Fibroblast of lung (primary cell): ENCODE measurements around the gene PSMC3. TPM values are rescaled to one million over a fixed set of nuclear protein-coding genes. Genes with fewer than 3 reads are reported as not detected.

Source experiments
- DNase-seq, 2 donors: peaks; one replicate each; pipeline versions ENCODE4 v3.0.0 to v3.0.0-alpha.2; 2010; ENCODE audit warnings: low read depth in 2 of 2
- H2AFZ ChIP-seq: 2 replicates; pipeline ENCODE4 v1.5.1; 2012; ENCODE audit warnings: low read length, control low read depth, inconsistent platforms
- H3K27ac ChIP-seq: 2 replicates; pipeline ENCODE4 v1.5.1; 2011; ENCODE audit warnings: low read length, control low read depth; ENCODE audit not compliant: insufficient read depth
- H3K27me3 ChIP-seq: 2 replicates; pipeline ENCODE4 v1.5.1; 2011; ENCODE audit warnings: mild to moderate bottlenecking, low read length; ENCODE audit not compliant: control insufficient read depth, insufficient read depth
- H3K36me3 ChIP-seq: 2 replicates; pipeline ENCODE4 v1.5.1; 2011; ENCODE audit warnings: low read length; ENCODE audit not compliant: control insufficient read depth, insufficient read depth
- H3K4me1 ChIP-seq: 2 replicates; pipeline ENCODE4 v1.5.1; 2011; ENCODE audit warnings: low read length; ENCODE audit not compliant: control insufficient read depth, insufficient read depth; ENCODE audit errors: extremely low read depth
- H3K4me2 ChIP-seq: 2 replicates; pipeline ENCODE4 v1.5.1; 2011; ENCODE audit warnings: low read length, control low read depth; ENCODE audit not compliant: insufficient read depth; ENCODE audit errors: extremely low read depth
- H3K4me3 ChIP-seq, 4 experiments: fragments of 200-600 bp in 1 of 4; sonication (generic) in 1 of 4; replicated peaks in 1 of 4; 2 replicates each; pipeline ENCODE4 v1.5.1; 2011 to 2016; ENCODE audit warnings: low read length in 4 of 4, low read depth in 3 of 4, mild to moderate bottlenecking in 3 of 4, control low read depth in 2 of 4, inconsistent platforms in 1 of 4, mixed read lengths in 1 of 4; ENCODE audit not compliant: insufficient read depth in 1 of 4; ENCODE audit errors: control extremely low read depth in 1 of 4
- H3K79me2 ChIP-seq: 2 replicates; pipeline ENCODE4 v1.5.1; 2012; ENCODE audit warnings: mild to moderate bottlenecking, low read length, inconsistent platforms; ENCODE audit not compliant: control insufficient read depth, insufficient read depth
- H3K9ac ChIP-seq: 2 replicates; pipeline ENCODE4 v1.5.1; 2011; ENCODE audit warnings: mild to moderate bottlenecking, low read length, control low read depth; ENCODE audit not compliant: insufficient read depth
- H3K9me3 ChIP-seq: 2 replicates; pipeline ENCODE4 v1.5.1; 2012; ENCODE audit warnings: low read depth, low read length; ENCODE audit not compliant: control insufficient read depth, insufficient read depth
- H4K20me1 ChIP-seq: 2 replicates; pipeline ENCODE4 v1.5.1; 2011; ENCODE audit warnings: low read length; ENCODE audit not compliant: control insufficient read depth, insufficient read depth; ENCODE audit errors: extremely low read depth
- CTCF ChIP-seq, 2 donors: IDR thresholded peaks in 1 of 2; conservative IDR thresholded peaks in 1 of 2; 1 replicate in 1 of 2; 2 replicates in 1 of 2; pipeline ENCODE4 v1.5.1; 2011 to 2012; ENCODE audit warnings: low read length in 2 of 2, control low read depth in 1 of 2, inconsistent platforms in 1 of 2, low read depth in 1 of 2, mild to moderate bottlenecking in 1 of 2
- EZH2 ChIP-seq: IDR thresholded peaks from 2 replicates; pipeline ENCODE4 v1.5.1; 2012; ENCODE audit warnings: low read length, control low read depth, mild to moderate bottlenecking; ENCODE audit errors: missing control alignments
- polyA plus RNA-seq, 2 donors: library from polyadenylated mRNA; depleted of rRNA in 1 of 2; stranded (reverse) in 1 of 2; unstranded in 1 of 2; fragments of >200 nt; gene quantifications; 2 replicates each; pipeline ENCODE4 v1.2.1, GENCODE V29; 2011 to 2012; ENCODE audit warnings: missing spikeins in 1 of 2
- total RNA-seq: library from RNA; depleted of rRNA; stranded (reverse); fragments of >200 nt; gene quantifications from 2 replicates; pipeline ENCODE4 v1.2.1, GENCODE V29; 2014

PSMC3 gene
- total and polyA plus RNA-seq, 2 donors (not counting 1 experiment from before 2014, with no cell fraction given), result 107 to 294 TPM

GRCh38 chr11:47434011-47434786, 8.0 kb upstream of the PSMC3 start:
- TF ChIP-seq CTCF (conservative IDR thresholded peaks at IDR 0.05 in 1 of 2, IDR thresholded peaks at IDR 0.05 in 1 of 2; ENCODE audit: low read depth in 1 of 2, low read length in 2 of 2) (no peak), EZH2 (no peak)
- no peak overlapping the region for H3K9ac ChIP-seq
- no peaks in the 10 kb centered on the region for H3K36me3 ChIP-seq
- H3K27ac ChIP-seq, result no peak overlapping the region
- DNase-seq, result peak; percentile 54 to 88
- no peaks in the 10 kb centered on the region for H3K9me3 ChIP-seq
- no peak overlapping the region for H3K4me3 ChIP-seq
- H3K4me2 ChIP-seq, result peak overlapping the region; percentile 59
- no peak overlapping the region for H2AFZ ChIP-seq
- H3K4me1 ChIP-seq, result no peaks in the 10 kb centered on the region
- no peaks in the 10 kb centered on the region for H3K79me2 ChIP-seq
- no peaks in the 10 kb centered on the region for H3K27me3 ChIP-seq
- no peaks in the 10 kb centered on the region for H4K20me1 ChIP-seq

- peak in 1 of 2 donors; percentile 21 for DNase-seq
- no peak for TF ChIP-seq EZH2
- TF ChIP-seq CTCF (conservative IDR thresholded peaks at IDR 0.05 in 1 of 2, IDR thresholded peaks at IDR 0.05 in 1 of 2; ENCODE audit: low read depth in 1 of 2, low read length in 2 of 2), result no peak
Observed at GRCh38 chr11:47433157-47433556, 6.9 kb upstream of the PSMC3 start.

GRCh38 chr11:47431356-47432083, 5.3 kb upstream of the PSMC3 start:
- no peak overlapping the region for H2AFZ ChIP-seq

More at GRCh38 chr11:47433157-47433556, 6.9 kb upstream of the PSMC3 start:
- Histone ChIP-seq H2AFZ (no peak overlapping the region), H3K79me2 (no peaks in the 10 kb centered on the region), H3K4me1 (no peaks in the 10 kb centered on the region), H3K9ac (no peak overlapping the region), H3K4me3 (no peak overlapping the region), H3K27me3 (no peaks in the 10 kb centered on the region), H3K4me2 (no peak overlapping the region), H4K20me1 (no peaks in the 10 kb centered on the region), H3K9me3 (no peaks in the 10 kb centered on the region), H3K27ac (no peak overlapping the region), H3K36me3 (no peaks in the 10 kb centered on the region)

More at GRCh38 chr11:47431356-47432083, 5.3 kb upstream of the PSMC3 start:
- TF ChIP-seq CTCF (conservative IDR thresholded peaks at IDR 0.05 in 1 of 2, IDR thresholded peaks at IDR 0.05 in 1 of 2; ENCODE audit: low read depth in 1 of 2, low read length in 2 of 2), result no peak
- TF ChIP-seq EZH2, result no peak
- Histone ChIP-seq H3K9ac (no peak overlapping the region), H3K4me1 (no peaks in the 10 kb centered on the region), H3K4me3 (no peak overlapping the region), H3K4me2 (no peak overlapping the region), H4K20me1 (no peaks in the 10 kb centered on the region), H3K36me3 (no peaks in the 10 kb centered on the region), H3K79me2 (no peaks in the 10 kb centered on the region), H3K27me3 (no peaks in the 10 kb centered on the region), H3K9me3 (no peaks in the 10 kb centered on the region), H3K27ac (no peak overlapping the region)
- no peak for DNase-seq
